Activated CD8-positive, alpha-beta T cell treated with anti-CD3 and anti-CD28 coated beads for 36 hours (primary cell): ENCODE results near the gene TAF11L6. TPM values are rescaled to one million over a fixed set of nuclear protein-coding genes. Genes with fewer than 3 reads are reported as not detected.
"Not testable (repeated sequence)": the region's sequence is repeated elsewhere in the genome, so short reads cannot be mapped to it uniquely, and the experiment has no call there.

Source experiments
- ATAC-seq: fragments of 200-7000 bp; cut with Tn5 transposase; one replicate; pipeline ENCODE4 v1.10.0; 2021; ENCODE audit warnings: mild to moderate bottlenecking, moderate library complexity
- CTCF ChIA-PET: fragments of 350-600 bp; sonication (Branson Sonifier 250); formaldehyde crosslinking; loops from one replicate; lab custom pipeline; 2021; ENCODE audit warnings: antibody characterized with exemption; lab: Charles Lee
- POLR2A ChIA-PET: fragments of 350-600 bp; sonication (Branson Sonifier 250); formaldehyde crosslinking; loops from one replicate; lab custom pipeline; 2021; ENCODE audit warnings: antibody characterized with exemption; lab: Charles Lee
- DNase-seq: peaks from one replicate; pipeline ENCODE4 v3.0.0-alpha.2; 2020
- H3K27ac Mint-ChIP-seq: one replicate; pipeline ENCODE4 v1.8.0; 2021; ENCODE audit warnings: mild to moderate bottlenecking, mixed read lengths
- H3K27me3 Mint-ChIP-seq: one replicate; pipeline ENCODE4 v1.8.0; 2021; ENCODE audit warnings: mixed read lengths
- H3K36me3 Mint-ChIP-seq: one replicate; pipeline ENCODE4 v1.8.0; 2021; ENCODE audit warnings: low read depth, mixed read lengths
- H3K4me1 Mint-ChIP-seq: one replicate; pipeline ENCODE4 v1.8.0; 2021; ENCODE audit warnings: low read depth, mixed read lengths
- H3K4me3 Mint-ChIP-seq: one replicate; pipeline ENCODE4 v1.8.0; 2021; ENCODE audit warnings: mild to moderate bottlenecking, moderate library complexity, mixed read lengths
- H3K9me3 Mint-ChIP-seq: one replicate; pipeline ENCODE4 v1.8.0; 2021; ENCODE audit warnings: mixed read lengths
- intact Hi-C: fragments of 100-400 bp; cut with micrococcal nuclease; formaldehyde crosslinking; loops from one replicate; pipeline ENCODE4 v1.10.0; 2022
- total RNA-seq, 2 experiments: library from RNA; stranded (reverse); gene quantifications; one replicate each; pipeline ENCODE4 v1.2.3, GENCODE V29; 2021
- TF ChIP-seq, protein P1 (sequence below): fragments of 200-600 bp; IDR thresholded peaks from one replicate; pipeline ENCODE4 v1.8.0; 2022; ENCODE audit warnings: antibody characterized with exemption, mild to moderate bottlenecking

The TAF11L6 gene
- total RNA-seq, 2 experiments from 2014 or later, result not detected

DNA sequence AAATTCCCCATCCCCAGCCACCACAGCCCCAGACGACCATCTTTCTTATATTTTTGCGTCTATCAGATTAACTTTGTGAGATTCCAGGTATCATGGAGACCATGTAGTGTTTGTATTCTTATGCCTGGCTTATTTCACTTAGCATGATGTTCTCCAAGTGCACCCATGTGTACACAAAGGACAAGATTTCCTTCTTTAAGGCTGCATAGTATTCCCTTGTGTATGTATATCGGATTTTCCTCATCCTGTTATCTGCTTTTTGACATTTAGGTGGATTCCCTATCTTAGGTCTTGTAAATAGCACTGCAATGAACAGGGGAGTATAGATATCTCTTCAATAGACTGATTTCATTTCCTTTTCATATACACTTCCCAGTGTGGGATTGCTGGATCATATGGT is 35.7 kb upstream of the TAF11L6 start:
- H3K27me3 Mint-ChIP-seq, result no peaks in the 10 kb centered on the region
- ATAC-seq (no peak), DNase-seq (no peak)
- H3K27ac Mint-ChIP-seq, result no peak overlapping the region
- H3K4me3 Mint-ChIP-seq, result no peak overlapping the region
- TF ChIP-seq, protein P1, sequence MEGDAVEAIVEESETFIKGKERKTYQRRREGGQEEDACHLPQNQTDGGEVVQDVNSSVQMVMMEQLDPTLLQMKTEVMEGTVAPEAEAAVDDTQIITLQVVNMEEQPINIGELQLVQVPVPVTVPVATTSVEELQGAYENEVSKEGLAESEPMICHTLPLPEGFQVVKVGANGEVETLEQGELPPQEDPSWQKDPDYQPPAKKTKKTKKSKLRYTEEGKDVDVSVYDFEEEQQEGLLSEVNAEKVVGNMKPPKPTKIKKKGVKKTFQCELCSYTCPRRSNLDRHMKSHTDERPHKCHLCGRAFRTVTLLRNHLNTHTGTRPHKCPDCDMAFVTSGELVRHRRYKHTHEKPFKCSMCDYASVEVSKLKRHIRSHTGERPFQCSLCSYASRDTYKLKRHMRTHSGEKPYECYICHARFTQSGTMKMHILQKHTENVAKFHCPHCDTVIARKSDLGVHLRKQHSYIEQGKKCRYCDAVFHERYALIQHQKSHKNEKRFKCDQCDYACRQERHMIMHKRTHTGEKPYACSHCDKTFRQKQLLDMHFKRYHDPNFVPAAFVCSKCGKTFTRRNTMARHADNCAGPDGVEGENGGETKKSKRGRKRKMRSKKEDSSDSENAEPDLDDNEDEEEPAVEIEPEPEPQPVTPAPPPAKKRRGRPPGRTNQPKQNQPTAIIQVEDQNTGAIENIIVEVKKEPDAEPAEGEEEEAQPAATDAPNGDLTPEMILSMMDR, result no peak
- ChIA-PET POLR2A (no interaction called here), CTCF (no interaction called here)
- intact Hi-C loops, result no loop called here
- H3K9me3 Mint-ChIP-seq, result peaks cover 5% of the 10 kb centered on the region
- no peaks in the 10 kb centered on the region for H3K36me3 Mint-ChIP-seq
- no peaks in the 10 kb centered on the region for H3K4me1 Mint-ChIP-seq

DNA sequence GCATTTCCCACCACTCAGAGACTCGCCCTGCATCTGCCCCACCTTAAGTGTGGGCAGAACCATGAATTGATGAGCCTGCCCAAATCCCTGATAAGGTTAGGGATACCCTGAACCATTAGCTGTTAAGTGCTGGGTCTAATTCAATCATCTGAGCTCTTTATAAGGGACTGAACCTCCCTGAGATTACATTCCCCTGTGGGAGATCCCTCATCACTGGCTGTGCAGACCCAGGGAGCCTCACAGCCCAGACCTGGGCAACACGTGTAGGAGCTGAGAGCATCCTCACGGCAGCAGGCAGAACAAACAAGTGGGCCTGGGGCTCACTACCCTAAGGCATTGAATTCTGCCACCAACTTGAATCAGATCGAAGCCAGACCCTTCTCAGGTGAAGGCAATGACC is 31.0 kb upstream of the TAF11L6 start:
- ChIA-PET CTCF (no interaction called here), POLR2A (no interaction called here)
- Mint-ChIP-seq H3K4me3 (no peak overlapping the region), H3K27me3 (no peaks in the 10 kb centered on the region), H3K9me3 (peaks cover 2% of the 10 kb centered on the region), H3K36me3 (no peaks in the 10 kb centered on the region), H3K27ac (no peak overlapping the region), H3K4me1 (no peaks in the 10 kb centered on the region)
- intact Hi-C loops, result no loop called here
- TF ChIP-seq, protein P1, result no peak
- DNase-seq, result no peak
- ATAC-seq, result no peak

DNA sequence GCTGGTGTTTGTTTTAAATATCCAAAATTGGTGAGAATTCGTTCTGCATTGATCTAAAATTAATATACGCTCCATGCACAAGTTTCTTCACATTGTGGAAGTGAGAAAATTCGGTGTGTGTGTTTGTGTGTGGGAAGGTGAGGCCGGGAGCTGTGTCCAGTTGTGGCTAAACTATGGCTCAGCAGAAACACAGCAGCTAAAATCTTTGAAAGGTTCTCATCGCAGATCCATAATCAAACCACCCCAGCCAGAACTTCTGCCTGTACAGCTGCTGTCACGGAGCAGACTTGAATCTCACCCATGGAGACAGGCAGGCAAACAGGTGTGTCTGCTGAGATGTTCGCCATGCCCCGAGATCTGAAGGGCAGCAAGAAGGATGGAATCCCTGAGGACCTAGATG is 30.5 kb upstream of the TAF11L6 start, which contains the start of gene TAF11L2:
Gene TAF11L2 (plus strand): TSS at position 301 of the 400 bp plus-strand sequence.
- H3K27ac Mint-ChIP-seq, H3K27me3 Mint-ChIP-seq, H3K4me1 Mint-ChIP-seq, DNase-seq, POLR2A ChIA-PET, CTCF ChIA-PET, H3K36me3 Mint-ChIP-seq, H3K9me3 Mint-ChIP-seq, intact Hi-C loops, H3K4me3 Mint-ChIP-seq, ATAC-seq: not testable (repeated sequence)

DNA sequence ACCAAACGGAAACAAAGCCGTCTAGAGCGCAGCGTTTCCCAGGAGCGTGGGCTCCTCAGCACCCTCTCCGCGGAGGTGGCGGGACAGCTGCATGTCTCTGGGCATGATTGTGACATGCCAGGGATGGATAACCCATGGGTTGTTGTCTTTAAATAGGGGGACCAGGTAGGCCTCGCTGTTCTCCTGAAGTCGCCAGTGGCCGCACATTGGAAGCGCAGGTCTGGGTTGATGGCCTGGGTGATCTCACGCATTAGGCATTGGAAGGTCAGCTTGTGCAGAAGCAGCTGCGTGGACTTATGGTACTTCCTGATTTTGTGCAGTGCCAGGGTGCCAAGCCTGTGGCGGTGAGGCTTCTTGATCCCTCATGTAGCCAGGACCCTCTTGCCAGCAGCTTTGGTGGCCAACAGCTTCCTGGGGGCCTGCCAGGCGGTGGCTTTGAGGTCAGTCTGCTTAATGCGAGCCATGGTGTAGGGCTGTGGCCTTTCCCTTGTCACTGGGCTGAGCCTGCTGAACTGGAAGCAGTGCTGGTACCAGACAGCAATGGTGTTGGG is 16.6 kb upstream of the TAF11L6 start:
- ATAC-seq (no peak), DNase-seq (no peak)
- no peaks in the 10 kb centered on the region for H3K36me3 Mint-ChIP-seq
- H3K4me1 Mint-ChIP-seq, result no peaks in the 10 kb centered on the region
- H3K9me3 Mint-ChIP-seq, result no peaks in the 10 kb centered on the region
- no peak overlapping the region for H3K4me3 Mint-ChIP-seq
- no peak overlapping the region for H3K27ac Mint-ChIP-seq
- ChIA-PET POLR2A (no interaction called here), CTCF (no interaction called here)
- H3K27me3 Mint-ChIP-seq, result no peaks in the 10 kb centered on the region
- TF ChIP-seq, protein P1, result no peak
- intact Hi-C loops, result no loop called here

DNA sequence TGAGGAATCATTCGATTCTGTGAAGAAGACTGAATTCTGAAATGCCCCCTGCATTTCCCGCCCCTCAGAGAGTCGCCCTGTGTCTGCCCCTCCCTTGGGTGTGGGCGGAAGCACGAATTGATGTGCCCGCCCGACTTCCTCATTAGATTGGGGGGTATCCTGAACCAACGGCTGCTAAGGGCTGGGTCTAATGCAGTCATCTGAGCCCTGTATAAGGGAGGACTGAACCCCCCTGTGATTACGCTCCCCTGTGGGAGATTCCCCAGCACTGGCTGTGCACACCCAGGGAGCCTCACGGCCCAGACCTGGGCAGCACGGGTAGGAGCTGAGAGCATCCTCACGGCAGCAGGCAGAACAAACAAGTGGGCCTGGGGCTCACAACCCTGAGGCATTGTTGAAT is 10.9 kb upstream of the TAF11L6 start:
- H3K4me1 Mint-ChIP-seq, H3K27me3 Mint-ChIP-seq, POLR2A ChIA-PET, ATAC-seq, CTCF ChIA-PET, intact Hi-C loops, H3K9me3 Mint-ChIP-seq, H3K27ac Mint-ChIP-seq, H3K4me3 Mint-ChIP-seq, H3K36me3 Mint-ChIP-seq: not testable (repeated sequence)
- DNase-seq, result peak; percentile 2

DNA sequence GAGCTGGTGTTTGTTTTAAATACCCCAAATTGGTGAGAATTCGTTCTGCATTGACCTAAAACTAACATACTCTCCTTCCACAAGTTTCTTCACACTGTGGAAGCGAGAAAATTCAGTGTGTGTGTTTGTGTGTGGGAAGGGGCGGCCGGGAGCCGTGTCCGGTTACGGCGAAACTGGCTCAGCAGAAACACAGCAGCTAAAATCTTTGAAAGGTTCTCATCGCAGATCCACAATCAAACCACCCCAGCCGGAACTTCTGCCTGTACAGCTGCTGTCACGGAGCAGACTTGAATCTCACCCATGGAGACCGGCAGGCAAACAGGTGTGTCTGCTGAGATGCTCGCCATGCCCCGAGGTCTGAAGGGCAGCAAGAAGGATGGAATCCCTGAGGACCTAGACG is 10.4 kb upstream of the TAF11L6 start, which contains the start of gene TAF11L3:
Gene TAF11L3 (plus strand): TSS at position 301 of the 400 bp plus-strand sequence.
- DNase-seq, CTCF ChIA-PET, H3K27ac Mint-ChIP-seq, H3K9me3 Mint-ChIP-seq, H3K27me3 Mint-ChIP-seq, POLR2A ChIA-PET, H3K4me1 Mint-ChIP-seq, H3K4me3 Mint-ChIP-seq, H3K36me3 Mint-ChIP-seq, ATAC-seq, intact Hi-C loops: not testable (repeated sequence)

DNA sequence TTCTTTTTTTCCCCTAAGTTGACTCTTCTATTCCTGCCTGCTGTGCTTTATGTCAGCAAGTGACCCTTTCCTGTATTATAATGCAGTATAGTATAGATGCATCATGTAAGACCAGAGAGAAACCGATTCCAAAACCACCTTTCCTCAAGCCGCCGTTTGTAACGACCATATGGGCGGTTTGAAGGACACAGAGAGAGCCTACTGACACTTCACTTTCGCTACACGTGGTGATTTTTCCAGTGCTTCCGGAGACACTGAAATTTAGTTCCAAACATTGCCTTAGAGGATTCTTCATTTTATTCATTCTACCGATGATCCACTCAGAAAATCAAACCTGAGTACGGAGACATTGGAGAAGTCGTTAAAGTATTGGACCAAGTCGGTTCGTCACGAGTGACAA is 9.0 kb upstream of the TAF11L6 start:
- POLR2A ChIA-PET, DNase-seq, H3K36me3 Mint-ChIP-seq: not testable (repeated sequence)

DNA sequence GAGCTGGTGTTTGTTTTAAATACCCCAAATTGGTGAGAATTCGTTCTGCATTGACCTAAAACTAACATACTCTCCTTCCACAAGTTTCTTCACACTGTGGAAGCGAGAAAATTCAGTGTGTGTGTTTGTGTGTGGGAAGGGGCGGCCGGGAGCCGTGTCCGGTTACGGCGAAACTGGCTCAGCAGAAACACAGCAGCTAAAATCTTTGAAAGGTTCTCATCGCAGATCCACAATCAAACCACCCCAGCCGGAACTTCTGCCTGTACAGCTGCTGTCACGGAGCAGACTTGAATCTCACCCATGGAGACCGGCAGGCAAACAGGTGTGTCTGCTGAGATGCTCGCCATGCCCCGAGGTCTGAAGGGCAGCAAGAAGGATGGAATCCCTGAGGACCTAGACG is 7.0 kb upstream of the TAF11L6 start, which contains the start of gene TAF11L4:
Gene TAF11L4 (plus strand): TSS at position 301 of the 400 bp plus-strand sequence.
- POLR2A ChIA-PET, CTCF ChIA-PET, H3K9me3 Mint-ChIP-seq, H3K27me3 Mint-ChIP-seq, DNase-seq, H3K36me3 Mint-ChIP-seq, ATAC-seq, H3K4me3 Mint-ChIP-seq, H3K4me1 Mint-ChIP-seq, intact Hi-C loops, H3K27ac Mint-ChIP-seq: not testable (repeated sequence)

More for the DNA sequence above, 9.0 kb upstream of the TAF11L6 start:
- H3K27me3 Mint-ChIP-seq, H3K9me3 Mint-ChIP-seq, ATAC-seq, CTCF ChIA-PET, H3K4me3 Mint-ChIP-seq, H3K4me1 Mint-ChIP-seq, intact Hi-C loops, H3K27ac Mint-ChIP-seq: not testable (repeated sequence)

- CTCF ChIA-PET, ATAC-seq, H3K4me1 Mint-ChIP-seq, H3K9me3 Mint-ChIP-seq, POLR2A ChIA-PET, H3K27ac Mint-ChIP-seq, intact Hi-C loops, H3K27me3 Mint-ChIP-seq, H3K36me3 Mint-ChIP-seq, DNase-seq, H3K4me3 Mint-ChIP-seq: not testable (repeated sequence)
Measured at GRCh38 chr5:17524935-17525334, 3.5 kb upstream of the TAF11L6 start, which contains the start of gene TAF11L5. Gene TAF11L5 (plus strand): TSS chr5:17525235.
